GM19240 (cell line): ENCODE results near the gene GATAD1.
"Not testable (repeated sequence)": the region's sequence is repeated elsewhere in the genome, so short reads cannot be mapped to it uniquely, and the experiment has no call there.

Source experiments
- DNase-seq: peaks from one replicate; pipeline ENCODE4 v3.0.0; 2011; ENCODE audit warnings: low spot score; ENCODE audit not compliant: insufficient read length

The GATAD1 gene

GRCh38 chr7:92483624-92484023, 36.3 kb downstream of the GATAD1 start:
- not testable (repeated sequence) for DNase-seq

GRCh38 chr7:92484226-92484625, 36.9 kb downstream of the GATAD1 start:
- not testable (repeated sequence) for DNase-seq

GRCh38 chr7:92485267-92485892, 38.1 kb downstream of the GATAD1 start:
- DNase-seq, result no peak

GRCh38 chr7:92485974-92486373, 38.7 kb downstream of the GATAD1 start:
- DNase-seq, result no peak

GRCh38 chr7:92487804-92488203, 40.5 kb downstream of the GATAD1 start:
- DNase-seq, result no peak

- DNase-seq, result no peak
Measured at GRCh38 chr7:92489634-92490033, 42.4 kb downstream of the GATAD1 start.

GRCh38 chr7:92496876-92497275, 49.6 kb downstream of the GATAD1 start:
- DNase-seq, result no peak

- no peak for DNase-seq
Measured at GRCh38 chr7:92498557-92498956, 51.3 kb downstream of the GATAD1 start.

GRCh38 chr7:92503767-92504166, 56.5 kb downstream of the GATAD1 start:
- DNase-seq, result no peak

GRCh38 chr7:92504563-92504962, 57.3 kb downstream of the GATAD1 start:
- DNase-seq, result no peak

- no peak for DNase-seq
Measured at GRCh38 chr7:92506363-92506762, 59.1 kb downstream of the GATAD1 start.

- no peak for DNase-seq
Measured at GRCh38 chr7:92508946-92509345, 61.7 kb downstream of the GATAD1 start.
